Activated naive CD8-positive, alpha-beta T cell treated with anti-CD3 and anti-CD28 coated beads, Interleukin-2, amount 10 ng/mL, durations not matched to agents 7 days and 5 days (primary cell): ENCODE results near the gene TCEAL8. TPM values are rescaled to one million over a fixed set of nuclear protein-coding genes. Genes with fewer than 3 reads are reported as not detected.

Source experiments
- ATAC-seq: fragments of 150-1000 bp; cut with Tn5 transposase; one replicate; pipeline ENCODE4 v1.10.0; 2021; ENCODE audit warnings: low read depth, moderate library complexity
- POLR2A ChIA-PET: fragments of 350-600 bp; sonication (Branson Sonifier 250); formaldehyde crosslinking; loops from one replicate; lab custom pipeline; 2021; ENCODE audit warnings: antibody characterized with exemption; lab: Charles Lee
- DNase-seq: peaks from one replicate; pipeline ENCODE4 v3.0.0; 2021
- H3K27ac Mint-ChIP-seq: one replicate; pipeline ENCODE4 v1.8.0; 2022; ENCODE audit warnings: mild to moderate bottlenecking, mixed read lengths
- H3K27me3 Mint-ChIP-seq: one replicate; pipeline ENCODE4 v1.8.0; 2022; ENCODE audit warnings: mild to moderate bottlenecking, moderate library complexity, mixed read lengths
- H3K36me3 Mint-ChIP-seq: one replicate; pipeline ENCODE4 v1.8.0; 2021; ENCODE audit warnings: mild to moderate bottlenecking, mixed read lengths
- H3K4me1 Mint-ChIP-seq: one replicate; pipeline ENCODE4 v1.8.0; 2021; ENCODE audit warnings: mixed read lengths
- H3K4me3 Mint-ChIP-seq: one replicate; pipeline ENCODE4 v1.8.0; 2022; ENCODE audit warnings: mild to moderate bottlenecking, moderate library complexity, mixed read lengths
- H3K9me3 Mint-ChIP-seq: one replicate; pipeline ENCODE4 v1.8.0; 2021; ENCODE audit warnings: mixed read lengths
- total RNA-seq, 2 experiments: library from RNA; stranded (reverse); gene quantifications; one replicate each; pipeline ENCODE4 v1.2.3, GENCODE V29; 2021

The TCEAL8 gene, protein sequence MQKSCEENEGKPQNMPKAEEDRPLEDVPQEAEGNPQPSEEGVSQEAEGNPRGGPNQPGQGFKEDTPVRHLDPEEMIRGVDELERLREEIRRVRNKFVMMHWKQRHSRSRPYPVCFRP
- total RNA-seq: 10 to 100 TPM; 37.3 to 38.3 TPM

DNA sequence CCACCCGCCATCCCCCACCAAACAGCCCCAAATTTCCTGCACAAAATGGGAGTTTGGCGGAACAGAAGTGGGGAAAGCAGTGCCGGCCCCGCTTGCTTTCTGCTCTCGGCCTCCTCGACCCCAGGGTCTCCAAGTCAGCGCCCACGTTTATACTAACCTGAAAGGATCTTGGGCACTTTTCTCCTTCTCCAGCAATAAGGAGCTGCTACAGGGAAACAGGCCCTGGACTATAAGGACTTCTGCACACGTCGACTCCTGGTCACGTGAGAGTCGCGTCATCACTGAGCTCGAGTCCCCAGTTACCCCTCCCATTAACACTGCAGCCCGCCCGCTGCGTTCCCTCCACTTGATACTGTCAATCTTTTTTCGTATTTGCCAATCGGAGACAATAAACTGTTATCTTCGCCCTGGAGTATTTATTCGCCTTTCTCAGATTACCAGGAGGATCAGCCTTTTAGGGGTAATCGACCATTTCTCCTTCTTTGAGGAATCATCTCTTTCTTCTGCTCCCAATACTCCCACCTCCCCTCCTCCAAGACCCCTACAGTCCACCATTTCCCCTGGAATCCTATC is at the start of gene TCEAL8:
Gene TCEAL8, minus strand, starts transcription at position 235 of the 573 bp plus-strand sequence. CDS start 1,176 bp downstream, outside the sequence.
- H3K36me3 Mint-ChIP-seq: peaks cover 6% of the 10 kb centered on the region
- peak; percentile 57 for DNase-seq
- POLR2A ChIA-PET: interaction anchor here (0.6 to 1.1 kb wide), 3 partner anchors 37 to 1099 kb away, joined by 3 to 4 read pairs (median 3); partner anchors contain the start of genes BEX4 and BEX5
- peaks cover 14% of the 10 kb centered on the region for H3K4me1 Mint-ChIP-seq
- peak within 1 kb of the TSS; percentile 96 for H3K27ac Mint-ChIP-seq
- H3K27me3 Mint-ChIP-seq: no peaks in the 10 kb centered on the region
- H3K4me3 Mint-ChIP-seq: peak within 1 kb of the TSS; percentile 97
- ATAC-seq: peak; percentile 80
- no peaks in the 10 kb centered on the region for H3K9me3 Mint-ChIP-seq

DNA sequence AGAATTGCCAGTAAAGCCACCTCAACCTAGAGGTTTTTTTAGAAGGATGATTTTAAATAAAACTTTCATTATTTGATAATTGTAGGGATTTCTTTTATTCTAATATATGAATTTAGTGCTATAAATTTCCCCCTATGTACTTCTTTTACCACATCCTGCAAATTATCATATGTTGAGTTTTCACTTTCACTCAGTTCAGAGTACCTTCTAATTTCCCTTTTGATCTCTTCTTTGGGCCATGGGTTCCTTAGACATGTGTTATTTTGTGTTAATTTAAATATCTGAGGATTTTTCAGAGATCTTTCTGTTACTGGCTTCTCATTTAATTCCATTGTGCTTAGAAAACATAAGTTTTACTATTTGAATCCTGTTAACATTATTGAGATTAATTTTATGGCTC is 49.8 kb upstream of the TCEAL8 start:
- H3K9me3 Mint-ChIP-seq: no peaks in the 10 kb centered on the region
- no peak overlapping the region for H3K4me3 Mint-ChIP-seq
- H3K27me3 Mint-ChIP-seq: no peaks in the 10 kb centered on the region
- H3K27ac Mint-ChIP-seq: no peak overlapping the region
- peaks cover 2% of the 10 kb centered on the region for H3K36me3 Mint-ChIP-seq
- no peak for ATAC-seq
- POLR2A ChIA-PET: no interaction called here
- DNase-seq: no peak
- peaks cover 9% of the 10 kb centered on the region for H3K4me1 Mint-ChIP-seq

DNA sequence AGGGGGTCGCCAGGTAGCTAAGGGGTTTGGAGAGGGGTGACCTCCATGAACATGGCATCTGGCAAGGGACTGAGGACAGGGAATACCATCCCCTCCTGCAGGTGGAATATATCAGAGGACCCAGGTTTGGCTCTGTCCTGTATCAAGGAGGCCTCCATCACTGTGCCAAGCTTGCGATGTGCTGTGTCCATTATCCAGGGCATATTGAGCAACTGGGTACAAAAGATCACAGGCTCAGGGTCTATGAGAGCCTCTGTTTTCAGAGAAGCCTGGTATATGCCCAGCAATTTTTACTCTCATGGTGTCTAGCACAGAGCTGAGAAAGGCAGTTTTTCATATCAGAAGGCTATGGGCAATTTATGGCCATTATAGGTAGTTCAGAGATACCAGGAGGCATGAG is 38.2 kb upstream of the TCEAL8 start:
- DNase-seq (no peak), ATAC-seq (no peak)
- Mint-ChIP-seq H3K4me1 (no peaks in the 10 kb centered on the region), H3K4me3 (no peak overlapping the region), H3K27ac (no peak overlapping the region), H3K27me3 (peaks cover 4% of the 10 kb centered on the region), H3K36me3 (no peaks in the 10 kb centered on the region), H3K9me3 (no peaks in the 10 kb centered on the region)
- POLR2A ChIA-PET: no interaction called here

DNA sequence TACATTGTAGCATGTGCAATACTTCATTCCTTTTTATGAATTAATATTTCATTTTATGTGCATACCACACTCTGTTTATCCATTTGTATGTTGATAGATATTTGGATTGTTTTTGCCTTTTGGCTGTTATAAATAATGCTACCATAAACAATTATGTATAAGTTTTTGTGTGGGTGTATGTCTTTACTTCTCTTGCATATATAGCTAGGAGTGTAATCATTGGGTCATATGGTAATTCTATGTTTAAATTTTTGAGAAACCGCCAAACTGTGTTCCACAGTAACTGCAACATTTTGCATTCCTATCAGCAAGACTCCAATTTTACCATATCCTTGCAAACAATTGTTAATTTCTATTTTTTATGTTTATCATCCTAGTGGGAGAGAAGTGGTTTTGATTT is 24.7 kb upstream of the TCEAL8 start:
- H3K27ac Mint-ChIP-seq: no peak overlapping the region
- H3K36me3 Mint-ChIP-seq: no peaks in the 10 kb centered on the region
- ATAC-seq (no peak), DNase-seq (no peak)
- POLR2A ChIA-PET: no interaction called here
- peaks cover 6% of the 10 kb centered on the region for H3K4me1 Mint-ChIP-seq
- H3K27me3 Mint-ChIP-seq: peaks cover 34% of the 10 kb centered on the region
- no peak overlapping the region for H3K4me3 Mint-ChIP-seq
- H3K9me3 Mint-ChIP-seq: no peaks in the 10 kb centered on the region

DNA sequence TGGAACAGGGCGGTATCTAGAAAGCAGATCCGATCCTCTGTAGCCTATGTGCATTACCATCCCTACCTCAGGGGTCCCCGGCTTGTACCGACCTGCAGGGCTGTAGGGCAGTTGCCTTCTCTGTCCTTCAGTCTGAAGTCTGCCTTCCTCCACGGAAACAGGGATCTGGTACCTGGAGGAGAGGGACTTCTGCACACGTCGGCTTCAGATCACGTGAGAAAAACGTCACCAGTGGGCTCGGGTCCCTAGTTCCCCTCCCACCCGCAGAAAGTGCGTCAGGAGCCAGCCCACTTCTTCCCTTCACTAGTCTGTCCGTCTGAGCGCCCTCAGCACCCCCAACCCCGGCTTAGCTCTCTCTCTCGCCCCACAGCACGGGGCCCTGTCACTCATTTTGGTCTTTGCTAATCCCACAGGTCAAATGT is 21.6 kb upstream of the TCEAL8 start, which contains the start of gene TCEAL5:
Gene TCEAL5, minus strand, starts transcription at position 170 of the 422 bp plus-strand sequence. CDS start 2,187 bp downstream, outside the sequence.
- DNase-seq (no peak), ATAC-seq (no peak)
- H3K36me3 Mint-ChIP-seq: no peaks in the 10 kb centered on the region
- H3K27me3 Mint-ChIP-seq: peaks cover 34% of the 10 kb centered on the region
- H3K27ac Mint-ChIP-seq: no peak within 1 kb of the TSS
- peaks cover 6% of the 10 kb centered on the region for H3K4me1 Mint-ChIP-seq
- H3K4me3 Mint-ChIP-seq: peak within 1 kb of the TSS; percentile 63
- no peaks in the 10 kb centered on the region for H3K9me3 Mint-ChIP-seq
- POLR2A ChIA-PET: no interaction called here

DNA sequence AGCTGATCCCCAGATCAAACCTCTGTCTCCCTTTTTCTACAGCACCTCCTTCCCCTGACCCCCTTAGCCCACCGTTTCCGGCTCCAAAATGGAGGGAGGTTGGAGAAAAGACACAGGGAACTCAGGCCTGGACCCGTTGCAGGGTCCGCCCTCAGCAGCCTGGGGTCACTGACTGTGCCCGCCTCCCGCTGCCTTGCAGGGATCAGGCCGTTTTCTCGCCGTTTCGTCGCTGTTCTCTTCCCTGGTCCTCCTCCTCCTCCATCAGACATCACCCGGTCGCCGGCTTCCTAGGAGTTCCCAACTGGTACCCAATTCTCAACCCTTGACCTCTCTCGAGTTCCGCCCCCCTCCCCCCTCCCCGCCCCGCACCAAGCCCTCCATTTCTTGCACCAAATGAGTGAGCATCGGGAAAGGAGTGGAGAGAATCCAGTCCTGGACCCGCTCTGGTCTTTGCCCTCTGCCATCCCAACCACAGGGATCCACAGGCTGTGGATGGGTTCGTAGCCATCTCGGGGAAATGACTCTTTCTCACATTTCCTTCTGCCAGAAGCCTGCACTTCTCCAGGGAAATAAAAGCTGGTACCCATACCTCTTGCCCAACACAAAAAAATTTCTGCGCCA is 21.1 kb upstream of the TCEAL8 start:
- Mint-ChIP-seq H3K27me3 (peaks cover 34% of the 10 kb centered on the region), H3K4me3 (no peak overlapping the region), H3K27ac (no peak overlapping the region), H3K36me3 (no peaks in the 10 kb centered on the region), H3K9me3 (no peaks in the 10 kb centered on the region), H3K4me1 (peaks cover 6% of the 10 kb centered on the region)
- POLR2A ChIA-PET: no interaction called here
- ATAC-seq (no peak), DNase-seq (no peak)

DNA sequence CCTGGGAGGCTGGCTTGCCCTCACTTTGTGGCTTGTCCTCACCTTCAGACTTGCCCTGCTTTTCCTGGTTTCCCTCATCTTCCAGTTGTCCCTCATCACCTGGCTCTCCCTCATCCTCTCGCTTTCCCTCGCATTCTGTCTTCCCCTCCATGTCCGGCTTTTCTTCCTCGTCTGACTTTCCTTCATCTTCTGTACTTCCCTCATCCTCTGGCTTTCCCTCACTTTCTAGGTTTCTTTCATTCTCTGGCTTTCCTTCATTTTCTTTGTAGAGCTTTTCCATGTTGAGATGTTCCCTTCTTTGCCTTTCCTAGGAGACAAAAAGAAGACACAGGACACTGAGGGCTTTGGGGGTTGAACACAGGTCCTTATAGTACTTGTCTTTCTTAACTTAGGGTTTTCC is 19.3 kb upstream of the TCEAL8 start:
- no peak for DNase-seq
- H3K36me3 Mint-ChIP-seq: no peaks in the 10 kb centered on the region
- peaks cover 6% of the 10 kb centered on the region for H3K4me1 Mint-ChIP-seq
- peaks cover 28% of the 10 kb centered on the region for H3K27me3 Mint-ChIP-seq
- POLR2A ChIA-PET: no interaction called here
- H3K9me3 Mint-ChIP-seq: no peaks in the 10 kb centered on the region
- H3K4me3 Mint-ChIP-seq: no peak overlapping the region
- ATAC-seq: no peak
- no peak overlapping the region for H3K27ac Mint-ChIP-seq

DNA sequence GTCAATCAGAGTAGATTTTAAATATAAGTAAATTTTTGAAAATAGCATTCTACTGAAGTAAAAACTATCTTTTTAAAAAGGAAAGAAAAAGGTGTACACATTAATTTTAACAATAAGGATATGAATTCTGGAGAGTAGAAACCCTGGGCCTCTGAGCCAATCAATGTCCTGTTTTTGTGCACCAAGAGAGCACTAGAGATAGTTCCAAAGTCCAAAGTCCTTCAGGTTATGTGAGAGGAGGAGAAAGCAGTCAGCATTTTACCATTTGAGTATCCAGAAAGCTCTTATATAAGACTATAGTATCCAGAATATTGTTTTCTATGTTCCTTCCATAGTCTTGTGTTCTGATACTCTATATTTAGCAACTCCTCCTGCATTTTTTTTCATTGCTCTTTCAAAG is 3.3 kb upstream of the TCEAL8 start:
- DNase-seq (no peak), ATAC-seq (no peak)
- Mint-ChIP-seq H3K4me3 (no peak overlapping the region), H3K36me3 (peaks cover 6% of the 10 kb centered on the region), H3K27ac (no peak overlapping the region), H3K27me3 (peaks cover 11% of the 10 kb centered on the region), H3K9me3 (no peaks in the 10 kb centered on the region), H3K4me1 (peaks cover 14% of the 10 kb centered on the region)
- POLR2A ChIA-PET: no interaction called here

DNA sequence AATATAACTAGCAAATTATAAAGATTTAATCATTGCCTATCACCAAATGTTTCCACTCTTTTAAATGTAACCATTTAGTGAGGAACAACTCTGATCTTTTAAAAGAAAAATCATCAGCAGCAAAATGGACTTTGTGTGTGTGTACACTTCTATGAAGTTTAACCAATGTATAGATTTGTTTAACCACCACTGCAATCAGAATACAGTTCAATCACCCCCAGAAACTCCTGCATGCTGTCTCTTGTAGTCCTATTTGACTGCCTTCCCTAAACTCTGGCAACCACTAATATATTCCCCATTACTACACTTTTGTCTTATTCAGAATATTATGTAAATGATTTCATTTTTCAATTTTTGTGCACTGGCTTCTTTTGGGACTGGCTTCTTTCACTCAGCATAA is 1.7 kb upstream of the TCEAL8 start:
- Mint-ChIP-seq H3K27ac (no peak overlapping the region), H3K4me1 (peaks cover 14% of the 10 kb centered on the region), H3K36me3 (peaks cover 6% of the 10 kb centered on the region), H3K9me3 (no peaks in the 10 kb centered on the region), H3K27me3 (peaks cover 4% of the 10 kb centered on the region), H3K4me3 (no peak overlapping the region)
- POLR2A ChIA-PET: no interaction called here
- DNase-seq (no peak), ATAC-seq (no peak)

DNA sequence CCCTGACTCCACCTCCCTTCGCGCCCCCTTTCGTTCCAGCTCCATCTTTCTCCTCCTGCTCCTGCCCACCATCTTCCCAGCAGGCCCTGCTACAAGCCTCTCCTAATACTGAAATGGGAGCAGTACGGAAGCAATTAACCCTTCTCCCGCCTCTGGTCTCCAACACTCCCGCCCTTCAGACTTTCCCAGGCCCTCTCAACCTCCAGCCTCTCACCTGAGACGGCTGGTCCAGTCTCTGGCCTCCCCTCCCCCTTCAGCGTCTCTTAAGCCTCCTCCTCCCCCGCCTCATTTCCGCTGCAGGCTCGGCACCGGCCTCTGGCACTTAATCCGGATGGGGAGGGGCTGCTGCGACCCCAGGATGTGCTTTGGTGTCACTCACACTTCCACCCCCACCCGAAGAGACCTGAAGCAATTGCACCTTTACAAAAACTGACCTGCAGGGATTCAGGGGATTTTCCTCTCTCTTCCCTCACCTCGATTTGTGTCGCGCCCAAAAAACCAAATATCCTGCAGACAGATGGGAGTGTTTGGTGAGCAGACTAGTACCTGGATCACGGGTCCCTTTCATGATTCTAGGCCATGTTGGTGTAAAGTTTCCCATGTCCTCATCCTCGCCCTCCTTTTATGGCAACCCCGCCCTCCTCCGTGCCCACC is 657 bp downstream of the TCEAL8 start:
- Mint-ChIP-seq H3K27me3 (no peaks in the 10 kb centered on the region), H3K36me3 (peaks cover 6% of the 10 kb centered on the region), H3K4me3 (peak overlapping the region; percentile 97), H3K4me1 (peaks cover 14% of the 10 kb centered on the region), H3K27ac (peak overlapping the region; percentile 96), H3K9me3 (no peaks in the 10 kb centered on the region)
- ATAC-seq (peak; percentile 69), DNase-seq (peak; percentile 40)
- POLR2A ChIA-PET: interaction anchor here (1.1 kb wide), 1 partner anchor 1099 kb away, joined by 3 read pairs; the partner anchor contains the start of gene BEX5

DNA sequence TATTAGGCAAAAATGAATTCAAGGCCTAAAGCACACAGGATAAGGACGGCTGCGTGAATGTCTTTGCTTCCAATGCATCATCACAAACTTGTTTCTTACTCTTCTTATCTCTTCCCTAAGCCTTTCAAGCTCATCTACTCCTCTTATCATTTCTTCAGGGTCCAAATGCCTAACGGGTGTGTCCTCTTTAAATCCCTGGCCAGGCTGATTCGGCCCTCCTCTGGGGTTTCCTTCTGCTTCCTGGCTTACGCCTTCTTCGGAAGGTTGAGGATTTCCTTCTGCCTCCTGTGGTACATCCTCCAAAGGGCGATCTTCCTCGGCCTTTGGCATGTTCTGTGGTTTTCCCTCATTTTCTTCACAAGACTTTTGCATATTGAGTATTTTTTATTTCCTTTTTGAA is 1.3 kb downstream of the TCEAL8 start:
- Mint-ChIP-seq H3K27ac (peak overlapping the region; percentile 96), H3K4me1 (peaks cover 14% of the 10 kb centered on the region), H3K9me3 (no peaks in the 10 kb centered on the region), H3K27me3 (no peaks in the 10 kb centered on the region), H3K36me3 (peaks cover 6% of the 10 kb centered on the region), H3K4me3 (peak overlapping the region; percentile 97)
- POLR2A ChIA-PET: no interaction called here
- ATAC-seq (no peak), DNase-seq (no peak)

DNA sequence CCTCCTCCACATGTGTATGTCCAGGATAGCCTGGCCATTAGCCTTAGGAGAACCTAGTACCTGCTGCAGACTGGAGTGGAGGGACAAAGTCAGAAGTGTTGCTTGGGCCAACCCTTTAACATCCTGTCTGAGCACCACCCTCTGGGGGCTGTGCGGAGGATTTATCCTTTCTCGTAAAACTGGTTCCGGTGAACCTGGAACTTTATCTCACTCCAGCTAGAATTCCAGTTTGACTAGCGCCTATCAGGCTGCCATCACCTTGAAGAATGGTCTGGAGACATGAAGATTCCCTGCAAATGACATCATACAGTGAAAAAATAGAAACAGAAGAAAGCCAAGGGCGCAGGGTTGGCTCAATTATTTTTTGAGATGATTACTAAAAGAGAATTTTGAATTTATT is 4.0 kb downstream of the TCEAL8 start:
- Mint-ChIP-seq H3K27me3 (no peaks in the 10 kb centered on the region), H3K36me3 (peaks cover 6% of the 10 kb centered on the region), H3K4me3 (no peak overlapping the region), H3K4me1 (peaks cover 14% of the 10 kb centered on the region), H3K27ac (no peak overlapping the region), H3K9me3 (no peaks in the 10 kb centered on the region)
- ATAC-seq (no peak), DNase-seq (no peak)
- POLR2A ChIA-PET: no interaction called here

DNA sequence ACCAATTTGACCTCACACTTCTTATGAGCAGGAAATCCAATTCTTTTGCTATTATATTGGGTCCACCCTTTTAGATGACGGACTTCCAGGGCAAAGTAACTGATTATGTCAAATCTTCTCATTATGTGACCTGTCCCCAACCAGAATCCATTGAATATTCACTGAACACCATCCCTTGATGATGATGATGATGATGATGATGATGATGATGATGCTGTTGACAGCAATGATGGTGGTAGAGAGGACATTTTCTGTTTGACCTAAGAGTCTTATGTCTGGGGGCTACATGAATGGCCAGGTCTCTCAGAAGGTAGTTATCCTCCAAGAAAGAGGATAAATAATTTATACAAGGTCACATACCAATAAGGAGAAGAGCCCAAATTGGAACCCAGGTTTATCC is 5.2 kb downstream of the TCEAL8 start:
- Mint-ChIP-seq H3K36me3 (peaks cover 4% of the 10 kb centered on the region), H3K4me3 (no peak overlapping the region), H3K27me3 (no peaks in the 10 kb centered on the region), H3K27ac (no peak overlapping the region), H3K4me1 (peaks cover 7% of the 10 kb centered on the region), H3K9me3 (no peaks in the 10 kb centered on the region)
- DNase-seq (no peak), ATAC-seq (no peak)
- POLR2A ChIA-PET: no interaction called here
